Fibroblast of lung (primary cell): Measurements from ENCODE around the gene CACNA2D3. TPM values are rescaled to one million over a fixed set of nuclear protein-coding genes. Genes with fewer than 3 reads are reported as not detected.

Experiments
- DNase-seq, 2 donors: peaks; one replicate each; pipeline versions ENCODE4 v3.0.0 to v3.0.0-alpha.2; 2010; ENCODE audit warnings: low read depth in 2 of 2
- H2AFZ ChIP-seq: 2 replicates; pipeline ENCODE4 v1.5.1; 2012; ENCODE audit warnings: low read length, control low read depth, inconsistent platforms
- H3K27ac ChIP-seq: 2 replicates; pipeline ENCODE4 v1.5.1; 2011; ENCODE audit warnings: low read length, control low read depth; ENCODE audit not compliant: insufficient read depth
- H3K27me3 ChIP-seq: 2 replicates; pipeline ENCODE4 v1.5.1; 2011; ENCODE audit warnings: mild to moderate bottlenecking, low read length; ENCODE audit not compliant: control insufficient read depth, insufficient read depth
- H3K36me3 ChIP-seq: 2 replicates; pipeline ENCODE4 v1.5.1; 2011; ENCODE audit warnings: low read length; ENCODE audit not compliant: control insufficient read depth, insufficient read depth
- H3K4me1 ChIP-seq: 2 replicates; pipeline ENCODE4 v1.5.1; 2011; ENCODE audit warnings: low read length; ENCODE audit not compliant: control insufficient read depth, insufficient read depth; ENCODE audit errors: extremely low read depth
- H3K4me2 ChIP-seq: 2 replicates; pipeline ENCODE4 v1.5.1; 2011; ENCODE audit warnings: low read length, control low read depth; ENCODE audit not compliant: insufficient read depth; ENCODE audit errors: extremely low read depth
- H3K4me3 ChIP-seq, 4 experiments: fragments of 200-600 bp in 1 of 4; sonication (generic) in 1 of 4; replicated peaks in 1 of 4; 2 replicates each; pipeline ENCODE4 v1.5.1; 2011 to 2016; ENCODE audit warnings: low read length in 4 of 4, low read depth in 3 of 4, mild to moderate bottlenecking in 3 of 4, control low read depth in 2 of 4, inconsistent platforms in 1 of 4, mixed read lengths in 1 of 4; ENCODE audit not compliant: insufficient read depth in 1 of 4; ENCODE audit errors: control extremely low read depth in 1 of 4
- H3K79me2 ChIP-seq: 2 replicates; pipeline ENCODE4 v1.5.1; 2012; ENCODE audit warnings: mild to moderate bottlenecking, low read length, inconsistent platforms; ENCODE audit not compliant: control insufficient read depth, insufficient read depth
- H3K9ac ChIP-seq: 2 replicates; pipeline ENCODE4 v1.5.1; 2011; ENCODE audit warnings: mild to moderate bottlenecking, low read length, control low read depth; ENCODE audit not compliant: insufficient read depth
- H3K9me3 ChIP-seq: 2 replicates; pipeline ENCODE4 v1.5.1; 2012; ENCODE audit warnings: low read depth, low read length; ENCODE audit not compliant: control insufficient read depth, insufficient read depth
- H4K20me1 ChIP-seq: 2 replicates; pipeline ENCODE4 v1.5.1; 2011; ENCODE audit warnings: low read length; ENCODE audit not compliant: control insufficient read depth, insufficient read depth; ENCODE audit errors: extremely low read depth
- EZH2 ChIP-seq: IDR thresholded peaks from 2 replicates; pipeline ENCODE4 v1.5.1; 2012; ENCODE audit warnings: low read length, control low read depth, mild to moderate bottlenecking; ENCODE audit errors: missing control alignments
- polyA plus RNA-seq, 2 donors: library from polyadenylated mRNA; depleted of rRNA in 1 of 2; stranded (reverse) in 1 of 2; unstranded in 1 of 2; fragments of >200 nt; gene quantifications; 2 replicates each; pipeline ENCODE4 v1.2.1, GENCODE V29; 2011 to 2012; ENCODE audit warnings: missing spikeins in 1 of 2
- total RNA-seq: library from RNA; depleted of rRNA; stranded (reverse); fragments of >200 nt; gene quantifications from 2 replicates; pipeline ENCODE4 v1.2.1, GENCODE V29; 2014
- TF ChIP-seq, protein P1 (sequence below), 2 donors: IDR thresholded peaks in 1 of 2; conservative IDR thresholded peaks in 1 of 2; 1 replicate in 1 of 2; 2 replicates in 1 of 2; pipeline ENCODE4 v1.5.1; 2011 to 2012; ENCODE audit warnings: low read length in 2 of 2, control low read depth in 1 of 2, inconsistent platforms in 1 of 2, low read depth in 1 of 2, mild to moderate bottlenecking in 1 of 2

The CACNA2D3 gene
- total and polyA plus RNA-seq, 2 donors (not counting 1 experiment from before 2014, with no cell fraction given), result 1.8 to 11.5 TPM

DNA sequence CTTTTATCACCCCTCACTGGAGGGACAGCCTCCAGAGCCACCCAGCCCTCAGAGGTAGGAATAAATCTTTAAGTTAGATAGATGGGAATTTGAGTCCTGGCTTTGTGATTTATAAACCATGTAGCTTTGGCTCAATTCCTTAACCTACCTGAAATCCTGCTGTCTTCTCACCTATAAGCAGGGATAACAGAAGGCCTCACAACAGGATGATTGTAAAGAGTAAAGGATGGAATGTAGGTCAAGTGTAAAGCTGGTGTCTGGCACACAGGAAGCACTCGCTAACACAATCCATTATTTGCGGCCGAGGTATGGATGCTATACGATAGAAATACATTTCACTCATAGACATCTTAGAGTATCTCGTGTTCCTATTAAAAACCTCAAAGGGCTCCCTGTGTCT, 968.4 kb downstream of the CACNA2D3 start:
- TF ChIP-seq, protein P1, sequence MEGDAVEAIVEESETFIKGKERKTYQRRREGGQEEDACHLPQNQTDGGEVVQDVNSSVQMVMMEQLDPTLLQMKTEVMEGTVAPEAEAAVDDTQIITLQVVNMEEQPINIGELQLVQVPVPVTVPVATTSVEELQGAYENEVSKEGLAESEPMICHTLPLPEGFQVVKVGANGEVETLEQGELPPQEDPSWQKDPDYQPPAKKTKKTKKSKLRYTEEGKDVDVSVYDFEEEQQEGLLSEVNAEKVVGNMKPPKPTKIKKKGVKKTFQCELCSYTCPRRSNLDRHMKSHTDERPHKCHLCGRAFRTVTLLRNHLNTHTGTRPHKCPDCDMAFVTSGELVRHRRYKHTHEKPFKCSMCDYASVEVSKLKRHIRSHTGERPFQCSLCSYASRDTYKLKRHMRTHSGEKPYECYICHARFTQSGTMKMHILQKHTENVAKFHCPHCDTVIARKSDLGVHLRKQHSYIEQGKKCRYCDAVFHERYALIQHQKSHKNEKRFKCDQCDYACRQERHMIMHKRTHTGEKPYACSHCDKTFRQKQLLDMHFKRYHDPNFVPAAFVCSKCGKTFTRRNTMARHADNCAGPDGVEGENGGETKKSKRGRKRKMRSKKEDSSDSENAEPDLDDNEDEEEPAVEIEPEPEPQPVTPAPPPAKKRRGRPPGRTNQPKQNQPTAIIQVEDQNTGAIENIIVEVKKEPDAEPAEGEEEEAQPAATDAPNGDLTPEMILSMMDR (conservative IDR thresholded peaks at IDR 0.05 in 1 of 2, IDR thresholded peaks at IDR 0.05 in 1 of 2; ENCODE audit: low read depth in 1 of 2, low read length in 2 of 2), result no peak
- TF ChIP-seq EZH2, result no peak
- H3K9me3 ChIP-seq, result no peaks in the 10 kb centered on the region
- H3K4me2 ChIP-seq, result no peak overlapping the region
- peaks cover 2% of the 10 kb centered on the region for H3K27me3 ChIP-seq
- H3K27ac ChIP-seq, result no peak overlapping the region
- no peak overlapping the region for H3K9ac ChIP-seq
- H2AFZ ChIP-seq, result no peak overlapping the region
- no peaks in the 10 kb centered on the region for H4K20me1 ChIP-seq
- no peaks in the 10 kb centered on the region for H3K79me2 ChIP-seq
- H3K36me3 ChIP-seq, result no peaks in the 10 kb centered on the region
- no peak overlapping the region for H3K4me3 ChIP-seq
- peaks cover 5% of the 10 kb centered on the region for H3K4me1 ChIP-seq
- DNase-seq, result no peak

DNA sequence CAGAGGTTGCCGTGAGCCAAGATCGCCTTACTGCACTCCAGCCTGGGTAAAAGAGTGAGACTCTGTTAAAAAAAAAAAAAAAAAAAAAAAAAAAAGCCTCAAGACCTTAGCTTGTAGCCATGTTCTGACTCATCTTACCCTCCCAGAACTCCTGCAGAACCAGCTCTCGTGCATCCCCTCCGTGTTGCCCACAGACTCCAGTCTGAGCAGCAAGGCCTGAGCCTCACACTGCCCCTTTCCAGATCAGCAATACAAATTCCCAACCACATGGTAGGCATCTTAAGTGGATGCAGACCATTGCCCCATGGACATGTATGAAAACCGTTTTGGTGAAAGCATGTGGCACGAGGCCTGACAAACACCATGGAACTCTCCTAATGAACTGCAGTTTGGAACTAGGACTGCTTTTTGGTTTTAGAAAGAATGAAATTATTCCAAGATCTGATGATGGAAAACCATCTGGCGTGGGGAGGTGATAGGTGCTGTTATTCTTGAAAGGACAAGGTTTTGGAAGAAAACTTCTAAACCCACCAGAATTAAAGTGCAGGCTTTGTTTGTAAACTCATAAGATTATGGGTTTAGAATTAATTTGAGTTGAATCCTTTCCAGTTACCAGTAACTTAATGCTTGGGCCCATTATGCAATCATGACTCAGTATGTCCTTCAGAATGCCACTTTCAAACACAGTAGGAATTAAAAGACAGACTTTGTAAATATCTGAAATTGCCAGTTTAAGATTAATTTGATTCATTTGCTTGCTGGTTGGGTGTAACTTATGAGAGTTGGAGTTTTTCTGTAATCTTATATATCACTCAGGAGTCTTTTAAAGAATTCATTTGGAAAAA, 969.3 kb downstream of the CACNA2D3 start:
- TF ChIP-seq, protein P1 (conservative IDR thresholded peaks at IDR 0.05 in 1 of 2, IDR thresholded peaks at IDR 0.05 in 1 of 2; ENCODE audit: low read depth in 1 of 2, low read length in 2 of 2), result no peak
- no peak for TF ChIP-seq EZH2
- no peak overlapping the region for H3K27ac ChIP-seq
- peak; percentile 77 to 82 for DNase-seq
- no peak overlapping the region for H3K4me2 ChIP-seq
- peaks cover 2% of the 10 kb centered on the region for H3K27me3 ChIP-seq
- no peaks in the 10 kb centered on the region for H3K9me3 ChIP-seq
- H3K36me3 ChIP-seq, result no peaks in the 10 kb centered on the region
- no peak overlapping the region for H3K9ac ChIP-seq
- no peaks in the 10 kb centered on the region for H3K79me2 ChIP-seq
- H4K20me1 ChIP-seq, result no peaks in the 10 kb centered on the region
- H3K4me1 ChIP-seq, result peaks cover 5% of the 10 kb centered on the region
- no peak overlapping the region for H2AFZ ChIP-seq
- no peak overlapping the region for H3K4me3 ChIP-seq

DNA sequence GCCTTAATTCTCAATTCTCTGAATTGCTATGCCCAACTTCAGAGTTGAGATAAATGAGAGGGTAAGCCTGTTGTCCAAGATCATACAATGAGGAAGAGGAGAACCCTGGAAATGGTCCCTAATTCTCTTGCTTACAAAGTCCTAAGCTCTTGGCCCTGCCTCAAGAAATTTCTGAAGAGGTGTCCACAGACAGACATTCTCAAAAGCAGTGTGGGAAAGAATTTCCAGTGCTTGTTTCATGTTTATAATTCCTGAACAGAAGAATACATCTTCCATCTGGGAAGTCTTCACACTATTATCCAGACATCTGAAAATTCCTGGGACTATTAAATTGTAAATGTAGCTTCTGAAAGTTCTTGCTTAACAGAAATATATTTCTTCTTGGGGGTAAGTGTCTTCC, 972.3 kb downstream of the CACNA2D3 start:
- peak in 1 of 2 donors; percentile 17 for DNase-seq
- TF ChIP-seq EZH2, result no peak
- TF ChIP-seq, protein P1 (conservative IDR thresholded peaks at IDR 0.05 in 1 of 2, IDR thresholded peaks at IDR 0.05 in 1 of 2; ENCODE audit: low read depth in 1 of 2, low read length in 2 of 2), result no peak
- H3K27ac ChIP-seq, result no peak overlapping the region
- H3K27me3 ChIP-seq, result no peaks in the 10 kb centered on the region
- no peak overlapping the region for H3K4me2 ChIP-seq
- H3K9me3 ChIP-seq, result no peaks in the 10 kb centered on the region
- H3K4me1 ChIP-seq, result peaks cover 3% of the 10 kb centered on the region
- no peaks in the 10 kb centered on the region for H4K20me1 ChIP-seq
- no peak overlapping the region for H2AFZ ChIP-seq
- no peak overlapping the region for H3K9ac ChIP-seq
- H3K4me3 ChIP-seq, result no peak overlapping the region
- no peaks in the 10 kb centered on the region for H3K79me2 ChIP-seq
- no peaks in the 10 kb centered on the region for H3K36me3 ChIP-seq
